Chondrocyte (in vitro differentiated cells): ENCODE measurements around the gene SLC22A14. TPM values are rescaled to one million over a fixed set of nuclear protein-coding genes. Genes with fewer than 3 reads are reported as not detected.
A peak's percentile ranks its signal among the peaks of the same experiment; 100 is the strongest.

Experiments
- DNase-seq: peaks from one replicate; pipeline ENCODE4 v3.0.0; 2021; ENCODE audit warnings: mixed read lengths, low spot score
- H3K27ac Mint-ChIP-seq: one replicate; pipeline ENCODE4 v1.8.0; 2021; ENCODE audit warnings: mild to moderate bottlenecking, moderate library complexity, mixed read lengths; ENCODE audit not compliant: unreplicated experiment
- H3K27me3 Mint-ChIP-seq: 2 replicates; pipeline ENCODE4 v1.8.0; 2021; ENCODE audit warnings: low read depth, mixed read lengths
- H3K36me3 Mint-ChIP-seq: 2 replicates; pipeline ENCODE4 v1.8.0; 2021; ENCODE audit warnings: low read depth, mixed read lengths
- H3K4me1 Mint-ChIP-seq: 2 replicates; pipeline ENCODE4 v1.8.0; 2021; ENCODE audit warnings: low read depth, mild to moderate bottlenecking, mixed read lengths
- H3K4me3 Mint-ChIP-seq: one replicate; pipeline ENCODE4 v1.8.0; 2021; ENCODE audit warnings: mild to moderate bottlenecking, moderate library complexity, mixed read lengths; ENCODE audit not compliant: unreplicated experiment
- H3K9me3 Mint-ChIP-seq: 2 replicates; pipeline ENCODE4 v1.8.0; 2021; ENCODE audit warnings: low read depth, mixed read lengths
- total RNA-seq: library from RNA; stranded (reverse); gene quantifications from 3 replicates; pipeline ENCODE4 v1.2.1, GENCODE V29; 2021
- TF ChIP-seq, protein P1 (sequence below): fragments of 200-600 bp; sonication (generic); IDR thresholded peaks from 2 replicates; pipeline ENCODE4 v1.5.0; 2021; ENCODE audit warnings: antibody characterized with exemption, mild to moderate bottlenecking, moderate library complexity

The SLC22A14 gene
- total RNA-seq, 1 donor from 2014 or later: 0.75 TPM

DNA sequence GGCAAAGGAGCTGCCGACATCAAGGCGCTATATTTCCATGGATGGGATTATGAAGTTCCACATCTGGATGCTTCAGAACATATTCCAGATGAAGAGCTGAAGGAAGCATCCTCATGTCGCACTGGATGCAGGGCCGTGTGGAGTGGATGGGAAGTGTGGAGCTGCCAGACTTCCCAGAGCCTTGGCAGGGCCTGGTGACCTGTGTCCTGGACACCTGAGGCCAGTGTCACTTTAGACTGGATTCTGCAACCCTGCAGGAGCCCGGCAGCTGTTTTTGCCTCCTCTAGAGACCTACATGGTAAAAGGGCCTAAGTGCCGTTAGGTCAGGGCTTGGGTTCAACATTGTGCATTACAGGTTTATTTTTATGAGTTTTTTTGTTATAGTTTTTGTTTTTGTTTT, 53.2 kb downstream of the SLC22A14 start:
- no peaks in the 10 kb centered on the region for H3K4me1 Mint-ChIP-seq

GRCh38 chr3:38337703-38338102, 55.6 kb downstream of the SLC22A14 start:
- Mint-ChIP-seq H3K27me3 (peaks cover 6% of the 10 kb centered on the region), H3K4me1 (no peaks in the 10 kb centered on the region), H3K27ac (no peak overlapping the region), H3K9me3 (no peaks in the 10 kb centered on the region), H3K36me3 (no peaks in the 10 kb centered on the region), H3K4me3 (no peak overlapping the region)
- TF ChIP-seq, protein P1, sequence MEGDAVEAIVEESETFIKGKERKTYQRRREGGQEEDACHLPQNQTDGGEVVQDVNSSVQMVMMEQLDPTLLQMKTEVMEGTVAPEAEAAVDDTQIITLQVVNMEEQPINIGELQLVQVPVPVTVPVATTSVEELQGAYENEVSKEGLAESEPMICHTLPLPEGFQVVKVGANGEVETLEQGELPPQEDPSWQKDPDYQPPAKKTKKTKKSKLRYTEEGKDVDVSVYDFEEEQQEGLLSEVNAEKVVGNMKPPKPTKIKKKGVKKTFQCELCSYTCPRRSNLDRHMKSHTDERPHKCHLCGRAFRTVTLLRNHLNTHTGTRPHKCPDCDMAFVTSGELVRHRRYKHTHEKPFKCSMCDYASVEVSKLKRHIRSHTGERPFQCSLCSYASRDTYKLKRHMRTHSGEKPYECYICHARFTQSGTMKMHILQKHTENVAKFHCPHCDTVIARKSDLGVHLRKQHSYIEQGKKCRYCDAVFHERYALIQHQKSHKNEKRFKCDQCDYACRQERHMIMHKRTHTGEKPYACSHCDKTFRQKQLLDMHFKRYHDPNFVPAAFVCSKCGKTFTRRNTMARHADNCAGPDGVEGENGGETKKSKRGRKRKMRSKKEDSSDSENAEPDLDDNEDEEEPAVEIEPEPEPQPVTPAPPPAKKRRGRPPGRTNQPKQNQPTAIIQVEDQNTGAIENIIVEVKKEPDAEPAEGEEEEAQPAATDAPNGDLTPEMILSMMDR: no peak
- no peak for DNase-seq

More for the DNA sequence above, 53.2 kb downstream of the SLC22A14 start:
- DNase-seq: no peak
- TF ChIP-seq, protein P1: no peak
- Mint-ChIP-seq H3K9me3 (no peaks in the 10 kb centered on the region), H3K36me3 (no peaks in the 10 kb centered on the region), H3K27ac (no peak overlapping the region), H3K4me3 (no peak overlapping the region), H3K27me3 (peaks cover 6% of the 10 kb centered on the region)

DNA sequence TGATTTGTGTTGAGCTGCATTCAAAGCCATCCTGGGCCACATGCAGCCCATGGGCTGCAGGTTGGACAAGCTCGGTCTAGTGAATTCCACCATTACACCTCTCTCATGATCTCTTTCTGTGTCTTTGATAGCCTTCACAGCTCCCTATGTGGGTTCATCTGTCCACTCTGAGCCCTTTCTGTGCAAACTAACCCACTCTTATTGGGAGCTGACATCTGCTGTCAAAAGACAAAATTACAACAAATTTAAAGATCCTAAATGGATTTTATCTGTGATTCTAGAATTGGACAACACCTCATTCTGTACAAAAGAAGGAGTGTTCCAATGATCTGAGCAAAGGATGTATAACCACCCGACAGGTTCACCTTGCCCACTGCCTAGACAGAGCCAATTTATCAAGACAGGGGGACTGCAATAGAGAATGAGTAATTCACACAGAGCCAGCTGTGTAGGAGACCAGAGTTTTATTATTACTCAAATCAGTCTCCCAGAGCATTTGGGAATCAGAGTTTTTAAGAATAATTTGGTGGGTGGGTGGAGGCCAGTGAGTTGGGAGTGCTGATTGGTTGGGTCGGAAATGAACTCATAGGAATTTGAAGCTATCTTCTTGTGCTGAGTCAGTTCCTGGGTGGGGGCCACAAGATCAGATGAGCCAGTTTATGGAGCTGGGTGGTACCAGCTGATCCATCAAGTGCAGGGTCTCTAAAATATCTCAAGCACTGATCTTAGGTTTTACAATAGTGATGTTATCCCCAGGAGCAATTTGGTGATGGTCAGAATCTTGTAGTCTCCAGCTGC, 61.9 kb downstream of the SLC22A14 start:
- no peaks in the 10 kb centered on the region for H3K36me3 Mint-ChIP-seq
- H3K27ac Mint-ChIP-seq: no peak overlapping the region
- DNase-seq: no peak
- no peaks in the 10 kb centered on the region for H3K9me3 Mint-ChIP-seq
- H3K4me1 Mint-ChIP-seq: peaks cover 5% of the 10 kb centered on the region
- no peak overlapping the region for H3K4me3 Mint-ChIP-seq
- no peaks in the 10 kb centered on the region for H3K27me3 Mint-ChIP-seq
- TF ChIP-seq, protein P1: peak; percentile 71

- Mint-ChIP-seq H3K27me3 (no peaks in the 10 kb centered on the region), H3K27ac (no peak overlapping the region), H3K36me3 (no peaks in the 10 kb centered on the region), H3K4me1 (peaks cover 5% of the 10 kb centered on the region), H3K4me3 (peak overlapping the region; percentile 59), H3K9me3 (no peaks in the 10 kb centered on the region)
- DNase-seq: no peak
- TF ChIP-seq, protein P1: no peak
These were observed 63.9 kb downstream of the SLC22A14 start for GRCh38 chr3:38345879-38346586.

- peak within 1 kb of the TSS; percentile 32 for H3K27ac Mint-ChIP-seq
- H3K9me3 Mint-ChIP-seq: no peaks in the 10 kb centered on the region
- no peaks in the 10 kb centered on the region for H3K36me3 Mint-ChIP-seq
- no peaks in the 10 kb centered on the region for H3K27me3 Mint-ChIP-seq
- TF ChIP-seq, protein P1: peak; percentile 91
- peak; percentile 93 for DNase-seq
- H3K4me3 Mint-ChIP-seq: peak within 1 kb of the TSS; percentile 74
- H3K4me1 Mint-ChIP-seq: peaks cover 5% of the 10 kb centered on the region
These were observed 64.7 kb downstream of the SLC22A14 start, which contains the start of gene XYLB for GRCh38 chr3:38346587-38347410. Gene XYLB (plus strand): TSS chr3:38346785. CDS start chr3:38346869, 84 bp downstream.
